C4-2B (cell line): Measurements from ENCODE around the gene NR1I2.

Source experiments
- H3K27ac ChIP-seq: fragments of 450-650 bp; 2 replicates; pipeline ENCODE4 v1.5.1; 2017
- CTCF ChIP-seq: fragments of 450-650 bp; conservative IDR thresholded peaks from 2 replicates; pipeline ENCODE4 v1.5.1; 2017; ENCODE audit warnings: mild to moderate bottlenecking
- ZFX ChIP-seq: fragments of 450-650 bp; IDR thresholded peaks from 2 replicates; pipeline ENCODE4 v1.6.1; 2017

NR1I2 gene

DNA sequence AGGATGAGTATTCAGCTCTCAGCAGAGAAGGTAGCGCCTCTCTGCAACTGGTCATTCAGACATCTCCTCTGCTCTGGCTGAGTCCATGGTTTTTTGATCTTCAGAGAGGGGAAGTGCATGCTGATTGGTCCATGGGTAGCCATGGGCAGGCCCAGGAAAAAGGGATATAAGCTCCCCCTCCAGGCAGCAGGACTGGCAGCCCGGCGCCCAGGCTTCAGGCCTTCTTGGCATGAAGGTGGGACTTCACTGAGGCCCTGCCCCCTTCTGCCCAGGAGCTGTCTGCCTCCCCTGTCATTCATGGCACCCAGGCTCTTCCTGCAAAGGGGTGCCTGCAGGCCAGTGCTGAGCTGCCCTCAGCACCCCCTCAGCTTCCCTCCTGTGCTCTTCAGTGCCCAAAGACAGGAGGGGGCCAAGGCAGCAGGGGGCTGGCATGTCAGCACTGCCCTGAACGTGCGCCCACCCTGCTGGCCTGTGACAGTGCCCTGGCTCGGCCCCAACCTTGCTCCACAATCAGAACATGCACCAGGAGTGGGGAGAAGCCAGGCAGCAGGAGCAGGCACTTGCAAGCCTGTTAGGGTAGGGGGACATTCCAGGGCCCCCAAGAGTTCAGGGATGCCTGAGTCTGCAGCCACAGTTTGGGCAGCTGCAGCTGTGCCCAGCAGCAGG, 13.8 kb upstream of the NR1I2 start:
- H3K27ac ChIP-seq, result no peak overlapping the region
- TF ChIP-seq CTCF, result no peak
- TF ChIP-seq ZFX, result no peak

DNA sequence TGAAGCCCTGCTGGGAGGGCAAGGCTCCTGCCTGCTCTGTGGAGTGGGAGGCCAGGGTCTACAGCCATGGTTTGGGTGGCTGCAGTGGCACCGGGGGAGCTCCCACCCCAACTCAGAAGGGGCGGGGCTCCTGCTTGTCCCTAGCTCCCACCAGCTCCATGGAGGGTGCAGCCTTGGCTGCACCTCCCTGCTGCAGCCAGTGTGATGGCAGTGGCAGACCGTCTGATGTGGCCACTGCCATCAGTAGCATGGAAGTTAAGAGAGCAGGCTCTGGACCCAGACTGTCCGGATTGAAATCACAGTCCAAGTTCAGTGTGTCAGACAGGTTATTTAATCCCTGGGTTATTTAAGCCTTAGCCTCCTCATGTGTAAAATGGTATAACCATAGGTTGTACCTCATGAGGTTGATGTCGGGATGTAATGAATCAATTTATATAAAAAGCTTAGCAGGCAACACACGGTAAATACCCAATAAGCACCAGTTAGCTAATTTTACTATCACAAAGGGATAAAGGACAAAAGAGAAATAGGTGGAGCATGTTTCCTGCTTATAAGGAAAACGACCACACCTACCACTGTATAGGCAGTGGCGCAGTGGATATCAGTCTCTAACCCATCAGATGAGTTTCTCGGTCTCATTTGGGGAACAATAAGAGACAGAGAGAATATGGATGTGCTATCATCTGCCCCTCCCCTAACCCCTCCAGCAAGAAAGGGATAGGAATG, 13.1 kb upstream of the NR1I2 start:
- H3K27ac ChIP-seq, result no peak overlapping the region
- TF ChIP-seq CTCF (no peak), ZFX (no peak)

DNA sequence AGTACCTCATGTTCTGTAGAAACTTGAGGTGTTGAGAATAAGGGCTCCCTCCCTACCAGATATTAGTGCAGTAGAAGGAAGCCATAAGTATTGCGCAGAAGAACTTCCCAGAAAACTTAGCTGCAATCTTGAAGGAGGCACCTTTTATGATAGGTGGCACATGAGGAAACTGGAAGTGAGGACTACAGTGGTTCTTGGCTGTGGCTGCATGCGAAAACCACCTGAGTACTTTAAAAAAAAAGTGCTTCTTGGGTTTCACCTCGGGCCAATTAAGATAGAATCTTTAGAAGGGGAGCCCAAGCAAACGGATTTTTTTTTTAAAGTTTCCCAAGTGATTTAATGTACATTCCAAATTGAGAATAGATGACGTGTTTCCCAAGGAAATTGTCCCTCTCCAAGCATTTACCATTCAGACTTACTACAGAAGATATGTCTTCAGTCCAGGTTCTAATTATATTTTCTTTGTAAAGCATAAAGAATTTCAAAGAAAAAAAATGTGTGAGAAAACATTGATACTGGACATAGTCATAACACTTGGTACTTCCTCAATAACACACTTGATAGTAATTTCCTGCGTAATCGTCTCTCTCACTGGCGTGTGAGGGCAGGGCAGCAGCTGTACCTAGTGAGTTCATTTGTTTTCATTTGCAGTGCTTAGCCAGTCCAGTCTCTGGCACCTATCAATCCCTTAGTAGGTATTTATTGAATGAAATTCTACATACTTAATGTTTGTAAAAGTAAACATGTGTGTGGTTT, 12.3 kb upstream of the NR1I2 start:
- H3K27ac ChIP-seq, result no peak overlapping the region
- TF ChIP-seq ZFX (no peak), CTCF (no peak)

DNA sequence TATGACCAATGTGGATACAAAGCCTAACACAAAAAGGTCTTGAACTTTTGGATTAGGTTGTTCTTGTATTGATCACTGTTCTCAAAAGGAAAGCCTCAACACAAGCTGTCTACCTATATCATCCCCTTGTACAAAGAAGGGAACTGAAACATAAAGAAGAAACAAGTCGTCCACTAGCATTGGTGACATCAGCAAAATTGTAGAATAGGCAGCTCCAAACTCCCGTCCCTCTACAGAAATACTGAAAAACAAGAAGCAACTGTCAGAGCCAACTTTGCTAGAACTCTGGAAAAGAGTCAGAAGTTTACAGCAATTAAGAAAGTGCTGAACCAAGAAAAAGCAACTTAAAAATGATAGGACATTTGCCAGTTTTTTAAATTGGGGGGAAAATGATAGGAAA, 7.5 kb upstream of the NR1I2 start:
- no peak for TF ChIP-seq ZFX
- TF ChIP-seq CTCF, result no peak
- no peak overlapping the region for H3K27ac ChIP-seq

DNA sequence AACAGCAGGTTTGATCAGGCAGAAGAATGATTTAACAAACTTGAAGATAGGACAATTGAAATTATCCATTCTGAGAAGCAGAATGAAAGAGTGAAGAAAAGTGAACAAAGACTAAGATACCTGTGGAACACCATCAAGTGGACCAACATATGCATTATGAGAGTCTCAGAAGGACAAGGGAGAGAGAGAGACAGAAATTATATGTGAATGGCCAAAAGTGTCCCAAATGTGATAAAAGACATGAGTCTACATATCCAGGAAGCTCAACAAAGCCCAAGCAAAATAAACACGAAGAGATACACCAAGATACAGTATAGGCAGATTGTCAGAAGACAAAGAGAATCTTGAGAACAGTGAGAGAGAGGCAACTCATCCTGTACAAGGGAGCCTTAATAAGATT, 5.6 kb upstream of the NR1I2 start:
- TF ChIP-seq CTCF (no peak; the same call in 1 of the 2 replicates), ZFX (no peak)

GRCh38 chr3:119778176-119778575, 3.7 kb upstream of the NR1I2 start:
- H3K27ac ChIP-seq, result no peak overlapping the region
- no peak for TF ChIP-seq CTCF
- TF ChIP-seq ZFX, result no peak

More for the DNA sequence above, 5.6 kb upstream of the NR1I2 start:
- no peak overlapping the region for H3K27ac ChIP-seq

- no peak overlapping the region for H3K27ac ChIP-seq
- TF ChIP-seq ZFX, result no peak
- TF ChIP-seq CTCF, result no peak
Measured at GRCh38 chr3:119778811-119779210, 3.1 kb upstream of the NR1I2 start.
